ENCODE measurements around the gene GAS6.

Gene GAS6

DNA sequence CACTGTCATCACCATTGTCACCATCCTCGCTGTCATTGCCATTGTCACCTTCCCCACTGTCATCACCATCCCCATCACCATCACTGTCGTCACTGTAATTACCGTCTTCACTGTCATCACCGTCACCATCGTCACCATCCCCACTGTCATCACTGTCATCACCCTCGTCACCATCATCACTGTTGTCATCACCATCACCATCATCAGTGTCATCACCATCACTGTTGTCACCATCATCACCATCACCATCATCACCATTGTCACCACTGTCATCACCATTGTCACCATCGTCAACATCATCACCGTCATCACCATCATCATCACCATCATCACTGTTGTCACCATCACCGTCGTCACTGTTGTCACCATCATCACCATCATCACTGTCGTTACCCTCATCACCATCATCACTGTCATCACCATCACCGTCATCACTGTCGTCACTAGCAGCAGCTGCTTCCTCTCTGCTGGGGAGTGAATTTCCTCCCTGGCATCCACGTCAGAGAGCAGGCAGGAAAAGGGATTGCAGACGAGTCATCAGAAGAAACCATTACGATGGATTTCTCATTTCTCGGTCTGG, 77.5 kb downstream of the GAS6 start (continued):
- TF ChIP-seq, protein P1, sequence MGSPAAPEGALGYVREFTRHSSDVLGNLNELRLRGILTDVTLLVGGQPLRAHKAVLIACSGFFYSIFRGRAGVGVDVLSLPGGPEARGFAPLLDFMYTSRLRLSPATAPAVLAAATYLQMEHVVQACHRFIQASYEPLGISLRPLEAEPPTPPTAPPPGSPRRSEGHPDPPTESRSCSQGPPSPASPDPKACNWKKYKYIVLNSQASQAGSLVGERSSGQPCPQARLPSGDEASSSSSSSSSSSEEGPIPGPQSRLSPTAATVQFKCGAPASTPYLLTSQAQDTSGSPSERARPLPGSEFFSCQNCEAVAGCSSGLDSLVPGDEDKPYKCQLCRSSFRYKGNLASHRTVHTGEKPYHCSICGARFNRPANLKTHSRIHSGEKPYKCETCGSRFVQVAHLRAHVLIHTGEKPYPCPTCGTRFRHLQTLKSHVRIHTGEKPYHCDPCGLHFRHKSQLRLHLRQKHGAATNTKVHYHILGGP (tag by site-specific recombination; IDR thresholded peaks at IDR 0.05): no peak
- TF ChIP-seq SETDB1 (IDR thresholded peaks at IDR 0.05; ENCODE audit: insufficient read length, low read length): no peak
- TF ChIP-seq ZNF174 (tag by site-specific recombination; IDR thresholded peaks at IDR 0.05): no peak
- TF ChIP-seq ZNF133 (tag by site-specific recombination; IDR thresholded peaks at IDR 0.05): 0 out of 2 replicates have a peak, but pooled peaks have one; percentile 16
- TF ChIP-seq ZNF324 (tag by site-specific recombination; IDR thresholded peaks at IDR 0.05): no peak
- TF ChIP-seq, protein P2, sequence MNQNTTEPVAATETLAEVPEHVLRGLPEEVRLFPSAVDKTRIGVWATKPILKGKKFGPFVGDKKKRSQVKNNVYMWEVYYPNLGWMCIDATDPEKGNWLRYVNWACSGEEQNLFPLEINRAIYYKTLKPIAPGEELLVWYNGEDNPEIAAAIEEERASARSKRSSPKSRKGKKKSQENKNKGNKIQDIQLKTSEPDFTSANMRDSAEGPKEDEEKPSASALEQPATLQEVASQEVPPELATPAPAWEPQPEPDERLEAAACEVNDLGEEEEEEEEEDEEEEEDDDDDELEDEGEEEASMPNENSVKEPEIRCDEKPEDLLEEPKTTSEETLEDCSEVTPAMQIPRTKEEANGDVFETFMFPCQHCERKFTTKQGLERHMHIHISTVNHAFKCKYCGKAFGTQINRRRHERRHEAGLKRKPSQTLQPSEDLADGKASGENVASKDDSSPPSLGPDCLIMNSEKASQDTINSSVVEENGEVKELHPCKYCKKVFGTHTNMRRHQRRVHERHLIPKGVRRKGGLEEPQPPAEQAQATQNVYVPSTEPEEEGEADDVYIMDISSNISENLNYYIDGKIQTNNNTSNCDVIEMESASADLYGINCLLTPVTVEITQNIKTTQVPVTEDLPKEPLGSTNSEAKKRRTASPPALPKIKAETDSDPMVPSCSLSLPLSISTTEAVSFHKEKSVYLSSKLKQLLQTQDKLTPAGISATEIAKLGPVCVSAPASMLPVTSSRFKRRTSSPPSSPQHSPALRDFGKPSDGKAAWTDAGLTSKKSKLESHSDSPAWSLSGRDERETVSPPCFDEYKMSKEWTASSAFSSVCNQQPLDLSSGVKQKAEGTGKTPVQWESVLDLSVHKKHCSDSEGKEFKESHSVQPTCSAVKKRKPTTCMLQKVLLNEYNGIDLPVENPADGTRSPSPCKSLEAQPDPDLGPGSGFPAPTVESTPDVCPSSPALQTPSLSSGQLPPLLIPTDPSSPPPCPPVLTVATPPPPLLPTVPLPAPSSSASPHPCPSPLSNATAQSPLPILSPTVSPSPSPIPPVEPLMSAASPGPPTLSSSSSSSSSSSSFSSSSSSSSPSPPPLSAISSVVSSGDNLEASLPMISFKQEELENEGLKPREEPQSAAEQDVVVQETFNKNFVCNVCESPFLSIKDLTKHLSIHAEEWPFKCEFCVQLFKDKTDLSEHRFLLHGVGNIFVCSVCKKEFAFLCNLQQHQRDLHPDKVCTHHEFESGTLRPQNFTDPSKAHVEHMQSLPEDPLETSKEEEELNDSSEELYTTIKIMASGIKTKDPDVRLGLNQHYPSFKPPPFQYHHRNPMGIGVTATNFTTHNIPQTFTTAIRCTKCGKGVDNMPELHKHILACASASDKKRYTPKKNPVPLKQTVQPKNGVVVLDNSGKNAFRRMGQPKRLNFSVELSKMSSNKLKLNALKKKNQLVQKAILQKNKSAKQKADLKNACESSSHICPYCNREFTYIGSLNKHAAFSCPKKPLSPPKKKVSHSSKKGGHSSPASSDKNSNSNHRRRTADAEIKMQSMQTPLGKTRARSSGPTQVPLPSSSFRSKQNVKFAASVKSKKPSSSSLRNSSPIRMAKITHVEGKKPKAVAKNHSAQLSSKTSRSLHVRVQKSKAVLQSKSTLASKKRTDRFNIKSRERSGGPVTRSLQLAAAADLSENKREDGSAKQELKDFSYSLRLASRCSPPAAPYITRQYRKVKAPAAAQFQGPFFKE (tag by site-specific recombination; IDR thresholded peaks at IDR 0.05; ENCODE audit: borderline replicate concordance): no peak
- TF ChIP-seq, protein P3, sequence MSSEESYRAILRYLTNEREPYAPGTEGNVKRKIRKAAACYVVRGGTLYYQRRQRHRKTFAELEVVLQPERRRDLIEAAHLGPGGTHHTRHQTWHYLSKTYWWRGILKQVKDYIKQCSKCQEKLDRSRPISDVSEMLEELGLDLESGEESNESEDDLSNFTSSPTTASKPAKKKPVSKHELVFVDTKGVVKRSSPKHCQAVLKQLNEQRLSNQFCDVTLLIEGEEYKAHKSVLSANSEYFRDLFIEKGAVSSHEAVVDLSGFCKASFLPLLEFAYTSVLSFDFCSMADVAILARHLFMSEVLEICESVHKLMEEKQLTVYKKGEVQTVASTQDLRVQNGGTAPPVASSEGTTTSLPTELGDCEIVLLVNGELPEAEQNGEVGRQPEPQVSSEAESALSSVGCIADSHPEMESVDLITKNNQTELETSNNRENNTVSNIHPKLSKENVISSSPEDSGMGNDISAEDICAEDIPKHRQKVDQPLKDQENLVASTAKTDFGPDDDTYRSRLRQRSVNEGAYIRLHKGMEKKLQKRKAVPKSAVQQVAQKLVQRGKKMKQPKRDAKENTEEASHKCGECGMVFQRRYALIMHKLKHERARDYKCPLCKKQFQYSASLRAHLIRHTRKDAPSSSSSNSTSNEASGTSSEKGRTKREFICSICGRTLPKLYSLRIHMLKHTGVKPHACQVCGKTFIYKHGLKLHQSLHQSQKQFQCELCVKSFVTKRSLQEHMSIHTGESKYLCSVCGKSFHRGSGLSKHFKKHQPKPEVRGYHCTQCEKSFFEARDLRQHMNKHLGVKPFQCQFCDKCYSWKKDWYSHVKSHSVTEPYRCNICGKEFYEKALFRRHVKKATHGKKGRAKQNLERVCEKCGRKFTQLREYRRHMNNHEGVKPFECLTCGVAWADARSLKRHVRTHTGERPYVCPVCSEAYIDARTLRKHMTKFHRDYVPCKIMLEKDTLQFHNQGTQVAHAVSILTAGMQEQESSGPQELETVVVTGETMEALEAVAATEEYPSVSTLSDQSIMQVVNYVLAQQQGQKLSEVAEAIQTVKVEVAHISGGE (tag by site-specific recombination; conservative IDR thresholded peaks at IDR 0.05; ENCODE audit: low read depth): no peak
- TF ChIP-seq KLF9 (tag by site-specific recombination; IDR thresholded peaks at IDR 0.05; ENCODE audit: low read depth): no peak

DNA sequence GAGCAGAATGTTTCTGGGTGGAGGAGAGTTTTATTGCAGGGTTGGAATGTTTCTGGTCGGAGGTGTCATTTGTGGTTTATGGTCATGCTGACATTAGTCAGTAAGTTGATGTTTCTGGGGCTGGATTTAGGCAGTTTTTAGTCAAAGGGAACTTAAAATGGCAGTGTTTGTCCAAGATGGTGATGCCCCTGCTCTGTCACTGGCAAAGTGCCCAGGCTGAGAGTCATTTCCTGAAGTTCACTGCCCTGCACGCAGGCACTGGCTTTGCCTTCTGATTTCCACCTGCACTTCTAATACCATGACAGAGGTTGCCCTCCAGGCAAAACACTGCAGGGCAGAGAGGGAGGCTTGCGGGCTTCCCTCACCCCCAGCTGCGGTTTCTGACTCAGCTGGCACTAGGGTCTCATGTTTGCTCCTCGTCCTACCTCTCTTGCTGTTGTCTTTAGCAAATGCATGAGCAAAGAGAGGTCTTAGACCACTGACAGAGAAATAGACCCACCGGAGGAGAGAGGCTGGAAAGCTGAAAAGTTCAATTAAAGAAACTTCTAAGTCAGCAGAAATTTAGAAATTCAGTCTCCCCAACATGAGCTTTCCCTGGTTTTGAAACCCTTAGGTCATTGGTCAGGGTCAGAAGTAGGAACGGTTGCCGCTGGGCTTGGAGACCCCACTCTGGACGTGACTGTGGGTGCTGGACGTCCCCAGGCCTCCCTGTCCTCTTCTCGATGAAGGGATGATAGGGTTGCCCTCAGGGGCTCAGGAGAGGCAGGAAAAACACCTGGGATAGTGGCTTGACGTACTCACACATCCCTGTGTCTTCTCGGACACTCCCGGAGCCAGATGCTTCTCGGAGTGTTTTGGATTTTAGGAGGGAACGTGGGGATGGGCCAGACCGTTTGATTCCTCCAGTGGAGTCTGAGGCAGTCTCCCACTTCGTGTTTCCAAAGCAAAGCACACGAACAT, 78.5 kb downstream of the GAS6 start:
- Histone ChIP-seq H3K4me3 (ENCODE audit: low read depth, low read length) (no peak overlapping the region), H3K36me3 (ENCODE audit: control insufficient read depth in 2 of 2, insufficient read depth in 1 of 2, low read length in 2 of 2) (no peaks in the 10 kb centered on the region), H3K9me3 (ENCODE audit: control insufficient read depth, insufficient read depth, low read depth, low read length) (no peaks in the 10 kb centered on the region), H3K27ac (ENCODE audit: extremely low read depth, low read depth, low read length) (no peak overlapping the region), H3K4me1 (ENCODE audit: control insufficient read depth, insufficient read depth, low read length) (no peaks in the 10 kb centered on the region)
- POLR2A ChIA-PET: no interaction called here
- CTCF ChIA-PET: no interaction called here
- TF ChIP-seq ZNF214 (tag by site-specific recombination; IDR thresholded peaks at IDR 0.05; ENCODE audit: borderline replicate concordance): no peak
- no peak for TF ChIP-seq ZNF843 (tag by site-specific recombination; IDR thresholded peaks at IDR 0.05)
- no peak for TF ChIP-seq ZNF184 (tag by site-specific recombination; IDR thresholded peaks at IDR 0.05)
- TF ChIP-seq ZNF223 (tag by site-specific recombination; IDR thresholded peaks at IDR 0.05): no peak
- TF ChIP-seq, protein P4, sequence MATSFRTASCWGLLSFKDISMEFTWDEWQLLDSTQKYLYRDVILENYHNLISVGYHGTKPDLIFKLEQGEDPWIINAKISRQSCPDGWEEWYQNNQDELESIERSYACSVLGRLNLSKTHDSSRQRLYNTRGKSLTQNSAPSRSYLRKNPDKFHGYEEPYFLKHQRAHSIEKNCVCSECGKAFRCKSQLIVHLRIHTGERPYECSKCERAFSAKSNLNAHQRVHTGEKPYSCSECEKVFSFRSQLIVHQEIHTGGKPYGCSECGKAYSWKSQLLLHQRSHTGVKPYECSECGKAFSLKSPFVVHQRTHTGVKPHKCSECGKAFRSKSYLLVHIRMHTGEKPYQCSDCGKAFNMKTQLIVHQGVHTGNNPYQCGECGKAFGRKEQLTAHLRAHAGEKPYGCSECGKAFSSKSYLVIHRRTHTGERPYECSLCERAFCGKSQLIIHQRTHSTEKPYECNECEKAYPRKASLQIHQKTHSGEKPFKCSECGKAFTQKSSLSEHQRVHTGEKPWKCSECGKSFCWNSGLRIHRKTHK (tag by site-specific recombination; IDR thresholded peaks at IDR 0.05): no peak
- TF ChIP-seq, protein P5, sequence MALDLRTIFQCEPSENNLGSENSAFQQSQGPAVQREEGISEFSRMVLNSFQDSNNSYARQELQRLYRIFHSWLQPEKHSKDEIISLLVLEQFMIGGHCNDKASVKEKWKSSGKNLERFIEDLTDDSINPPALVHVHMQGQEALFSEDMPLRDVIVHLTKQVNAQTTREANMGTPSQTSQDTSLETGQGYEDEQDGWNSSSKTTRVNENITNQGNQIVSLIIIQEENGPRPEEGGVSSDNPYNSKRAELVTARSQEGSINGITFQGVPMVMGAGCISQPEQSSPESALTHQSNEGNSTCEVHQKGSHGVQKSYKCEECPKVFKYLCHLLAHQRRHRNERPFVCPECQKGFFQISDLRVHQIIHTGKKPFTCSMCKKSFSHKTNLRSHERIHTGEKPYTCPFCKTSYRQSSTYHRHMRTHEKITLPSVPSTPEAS (tag by site-specific recombination; IDR thresholded peaks at IDR 0.05): no peak
- TF ChIP-seq ZNF169 (tag by site-specific recombination; IDR thresholded peaks at IDR 0.05): no peak
- no peak for TF ChIP-seq ZNF514 (tag by site-specific recombination; IDR thresholded peaks at IDR 0.05)
- TF ChIP-seq SCRT2 (tag by site-specific recombination; IDR thresholded peaks at IDR 0.05): no peak
- TF ChIP-seq ZNF133 (tag by site-specific recombination; IDR thresholded peaks at IDR 0.05): no peak
- TF ChIP-seq, protein P6, sequence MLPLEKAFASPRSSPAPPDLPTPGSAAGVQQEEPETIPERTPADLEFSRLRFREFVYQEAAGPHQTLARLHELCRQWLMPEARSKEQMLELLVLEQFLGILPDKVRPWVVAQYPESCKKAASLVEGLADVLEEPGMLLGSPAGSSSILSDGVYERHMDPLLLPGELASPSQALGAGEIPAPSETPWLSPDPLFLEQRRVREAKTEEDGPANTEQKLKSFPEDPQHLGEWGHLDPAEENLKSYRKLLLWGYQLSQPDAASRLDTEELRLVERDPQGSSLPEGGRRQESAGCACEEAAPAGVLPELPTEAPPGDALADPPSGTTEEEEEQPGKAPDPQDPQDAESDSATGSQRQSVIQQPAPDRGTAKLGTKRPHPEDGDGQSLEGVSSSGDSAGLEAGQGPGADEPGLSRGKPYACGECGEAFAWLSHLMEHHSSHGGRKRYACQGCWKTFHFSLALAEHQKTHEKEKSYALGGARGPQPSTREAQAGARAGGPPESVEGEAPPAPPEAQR (tag by site-specific recombination; IDR thresholded peaks at IDR 0.05): no peak
- TF ChIP-seq ZNF629 (tag by site-specific recombination; IDR thresholded peaks at IDR 0.05): no peak
- TF ChIP-seq ZNF324 (tag by site-specific recombination; IDR thresholded peaks at IDR 0.05): no peak

All from HEK293 (cell line).